Body of pancreas (tissue), 4 donors: Measurements from ENCODE around the gene SMG9.

ENCODE experiments used
- CTCF ChIP-seq, 7 experiments: fragments of 450-650 bp in 4 of 7; fragments of 200-600 bp in 3 of 7; sonication (generic) in 3 of 7; IDR thresholded peaks; one replicate each; pipeline ENCODE4 v1.5.1; 2016 to 2019; ENCODE audit warnings: antibody characterized with exemption in 7 of 7
- POLR2A ChIP-seq, 3 donors: fragments of 450-650 bp; IDR thresholded peaks; one replicate each; pipeline ENCODE4 v1.6.1; 2016; ENCODE audit warnings: antibody characterized with exemption in 3 of 3, mild to moderate bottlenecking in 2 of 3

GRCh38 chr19:43782689-43783231 is 28.0 kb upstream of the SMG9 start:
- TF ChIP-seq POLR2A (IDR thresholded peaks at IDR 0.05) = no peak
- TF ChIP-seq CTCF (IDR thresholded peaks at IDR 0.05) = no peak
